Stomach (tissue), 4 donors: ENCODE data around the gene GSTA5.

ENCODE experiments used
- CTCF ChIP-seq, 7 experiments: fragments of 450-650 bp in 4 of 7; fragments of 200-600 bp in 3 of 7; sonication (generic) in 3 of 7; IDR thresholded peaks; one replicate each; pipeline ENCODE4 v1.5.1; 2016 to 2019; ENCODE audit warnings: antibody characterized with exemption in 7 of 7, control low read depth in 2 of 7, mild to moderate bottlenecking in 1 of 7
- POLR2A ChIP-seq, 4 donors: fragments of 450-650 bp; IDR thresholded peaks; one replicate each; pipeline ENCODE4 v1.6.1; 2016; ENCODE audit warnings: antibody characterized with exemption in 4 of 4, control low read depth in 2 of 4, mild to moderate bottlenecking in 1 of 4, moderate library complexity in 1 of 4
- POLR2AphosphoS5 ChIP-seq, 3 donors: sonication (generic); formaldehyde crosslinking; IDR thresholded peaks; one replicate each; pipeline ENCODE4 v1.6.1; 2016; ENCODE audit warnings: antibody characterized with exemption in 3 of 3

- TF ChIP-seq POLR2A (IDR thresholded peaks at IDR 0.05), result no peak
- TF ChIP-seq POLR2AphosphoS5 (IDR thresholded peaks at IDR 0.05), result peak in 1 of 3 donors; percentile 26
- TF ChIP-seq CTCF (IDR thresholded peaks at IDR 0.05), result no peak
These were observed 52.7 kb downstream of the GSTA5 start for GRCh38 chr6:52787917-52788316.
